Stomach (tissue), 9 donors: ENCODE data around the gene RHBDF1. TPM values are rescaled to one million over a fixed set of nuclear protein-coding genes. Genes with fewer than 3 reads are reported as not detected.
A peak's percentile ranks its signal among the peaks of the same experiment; 100 is the strongest.
"Not testable (repeated sequence)": the region's sequence is repeated elsewhere in the genome, so short reads cannot be mapped to it uniquely, and the experiment has no call there.

Source experiments
- DNase-seq, 2 donors: peaks; one replicate each; pipeline versions ENCODE4 v3.0.0 to v3.0.0-alpha.2; 2013 to 2019
- H3K27ac ChIP-seq, 5 donors: fragments of 200-600 bp in 4 of 5; sonication (generic) in 4 of 5; one replicate each; pipeline ENCODE4 v1.5.1; 2013 to 2019; ENCODE audit warnings: mild to moderate bottlenecking in 1 of 5, moderate library complexity in 1 of 5
- H3K27me3 ChIP-seq, 3 donors: fragments of 200-600 bp; sonication (generic); one replicate each; pipeline ENCODE4 v1.5.1; 2017 to 2019; ENCODE audit warnings: mixed run types in 1 of 3
- H3K36me3 ChIP-seq, 4 donors: fragments of 200-600 bp; sonication (generic); 1 replicate in 3 of 4; 2 replicates in 1 of 4; pipeline ENCODE4 v1.5.1; 2016 to 2019
- H3K4me1 ChIP-seq, 4 donors: fragments of 200-600 bp; sonication (generic); one replicate each; pipeline ENCODE4 v1.5.1; 2016 to 2019
- H3K4me3 ChIP-seq, 4 donors: fragments of 200-600 bp; sonication (generic) in 3 of 4; one replicate each; pipeline ENCODE4 v1.5.1; 2016 to 2019; ENCODE audit warnings: mild to moderate bottlenecking in 1 of 4
- H3K9me3 ChIP-seq, 4 donors: fragments of 200-600 bp; sonication (generic); one replicate each; pipeline ENCODE4 v1.5.1; 2016 to 2019
- CTCF ChIP-seq, 7 experiments: fragments of 450-650 bp in 4 of 7; fragments of 200-600 bp in 3 of 7; sonication (generic) in 3 of 7; IDR thresholded peaks; one replicate each; pipeline ENCODE4 v1.5.1; 2016 to 2019; ENCODE audit warnings: antibody characterized with exemption in 7 of 7, control low read depth in 2 of 7, mild to moderate bottlenecking in 1 of 7
- EP300 ChIP-seq: sonication (generic); formaldehyde crosslinking; IDR thresholded peaks from one replicate; pipeline ENCODE4 v1.6.1; 2017; ENCODE audit warnings: antibody characterized with exemption
- POLR2A ChIP-seq, 4 donors: fragments of 450-650 bp; IDR thresholded peaks; one replicate each; pipeline ENCODE4 v1.6.1; 2016; ENCODE audit warnings: antibody characterized with exemption in 4 of 4, control low read depth in 2 of 4, mild to moderate bottlenecking in 1 of 4, moderate library complexity in 1 of 4
- POLR2AphosphoS5 ChIP-seq, 3 donors: sonication (generic); formaldehyde crosslinking; IDR thresholded peaks; one replicate each; pipeline ENCODE4 v1.6.1; 2016; ENCODE audit warnings: antibody characterized with exemption in 3 of 3
- WGBS, 5 donors: extraction: QIAGEN DNeasy Blood & Tissue Kit in 3 of 5; methylation state at CpG; one replicate each; pipeline versions ENCODE4 v1.1.5 to v1.1.7; 2013 to 2018; 5-methylcytosine and 5-hydroxymethylcytosine counted together
- intact Hi-C: fragments of 100-400 bp; cut with DNase I; formaldehyde crosslinking; loops from one replicate; pipeline ENCODE4 v1.15.1; 2023; ENCODE audit warnings: low total_unique reads
- polyA plus RNA-seq, 3 donors: library from polyadenylated mRNA; stranded (reverse); fragments of 200-250 nt; gene quantifications; one replicate each; pipeline ENCODE4 v1.2.3, GENCODE V29; 2013
- total RNA-seq, 5 donors: library from RNA; depleted of rRNA; stranded (reverse); fragments of >200 nt; gene quantifications; one replicate each; pipeline versions ENCODE4 v1.1.0 to v1.2.3, GENCODE V29; 2014 to 2016
- donor health status: healthy with polysubstance abuse.
- donor health status: Bipolar disorder and iron deficiency.
- donor health status: healthy.

RHBDF1 gene
- total and polyA plus RNA-seq, 8 donors: 10.2 to 185 (median 28.9) TPM

DNA sequence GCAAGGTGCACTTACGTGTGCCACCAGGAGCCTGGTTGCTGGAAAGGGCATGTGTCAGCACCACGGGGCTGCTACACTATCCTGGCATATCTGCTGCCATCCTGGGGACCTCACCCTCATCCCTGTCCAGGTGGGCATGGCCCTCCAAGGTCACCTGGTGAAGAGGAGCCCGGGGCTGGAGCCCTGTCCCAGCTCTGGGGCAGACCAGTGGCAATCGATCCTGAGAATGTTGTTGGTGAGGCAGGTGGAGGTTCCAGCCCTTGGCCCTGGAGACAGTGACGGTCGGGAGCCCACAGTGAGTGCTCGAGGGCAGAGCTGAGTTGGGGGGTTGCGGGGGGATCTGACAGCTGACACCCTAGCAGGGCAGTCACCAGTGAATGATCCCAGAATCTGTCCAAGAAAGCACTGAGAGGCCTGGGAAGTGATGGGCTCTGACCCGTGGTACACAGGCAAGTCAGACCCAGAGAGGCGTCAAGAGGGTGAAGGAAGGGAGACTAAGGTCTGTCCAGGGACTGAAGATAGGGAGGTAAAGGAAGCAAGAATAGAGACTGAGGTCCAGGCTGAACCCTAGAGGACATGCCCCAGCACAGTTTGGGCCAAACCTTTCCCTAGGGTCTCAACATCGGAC is 36.6 kb downstream of the RHBDF1 start:
- no peaks in the 10 kb centered on the region for H3K27me3 ChIP-seq
- peaks cover 0 to 23% (median 14%) of the 10 kb centered on the region in 4 donors for H3K4me1 ChIP-seq
- no peaks in the 10 kb centered on the region for H3K9me3 ChIP-seq
- H3K27ac ChIP-seq: peak overlapping the region in 1 of 5 donors; percentile 27
- DNase-seq: no peak
- intact Hi-C loops: no loop called here
- no peaks in the 10 kb centered on the region for H3K36me3 ChIP-seq
- 81 to 94% (median 90%) methylated on average over 10 to 11 of the region's 11 CpGs for WGBS, 5 donors
- no peak overlapping the region for H3K4me3 ChIP-seq
- TF ChIP-seq CTCF (IDR thresholded peaks at IDR 0.05) (no peak), POLR2AphosphoS5 (IDR thresholded peaks at IDR 0.05) (no peak)

GRCh38 chr16:35011-35677 is 37.3 kb downstream of the RHBDF1 start:
- 72 to 88% (median 83%) methylated on average over 9 to 17 of the region's 17 CpGs for WGBS, 5 donors
- TF ChIP-seq CTCF (IDR thresholded peaks at IDR 0.05) (no peak), EP300 (no peak), POLR2A (IDR thresholded peaks at IDR 0.05) (no peak), POLR2AphosphoS5 (IDR thresholded peaks at IDR 0.05) (no peak)
- H3K27ac ChIP-seq: peak overlapping the region in 2 of 5 donors; percentile 26 to 27
- H3K9me3 ChIP-seq: no peaks in the 10 kb centered on the region
- no peaks in the 10 kb centered on the region for H3K36me3 ChIP-seq
- DNase-seq: no peak
- peaks cover 0 to 23% (median 14%) of the 10 kb centered on the region in 4 donors for H3K4me1 ChIP-seq
- H3K4me3 ChIP-seq: no peak overlapping the region
- intact Hi-C loops: no loop called here
- H3K27me3 ChIP-seq: no peaks in the 10 kb centered on the region

DNA sequence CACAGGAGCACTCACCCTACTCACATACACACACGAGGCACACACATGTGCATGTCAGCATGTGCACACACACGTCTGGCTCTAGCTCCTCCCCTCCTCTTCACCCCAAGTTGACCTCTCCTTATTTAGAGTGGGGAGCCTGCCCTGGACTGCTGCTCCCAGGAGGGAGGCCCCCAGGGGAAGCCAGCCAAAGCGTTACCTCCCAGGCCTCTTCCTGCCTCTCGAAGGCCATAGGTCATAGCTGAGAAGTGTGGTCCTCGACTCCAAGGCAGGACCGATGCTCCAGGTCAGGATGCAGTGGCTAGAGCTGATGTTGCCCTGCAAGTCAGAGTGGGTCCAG is 37.8 kb downstream of the RHBDF1 start:
- 45 to 61% (median 54%) methylated on average over 6 of the region's 6 CpGs for WGBS, 5 donors
- Histone ChIP-seq H3K9me3 (no peaks in the 10 kb centered on the region), H3K4me3 (no peak overlapping the region), H3K27ac (no peak overlapping the region), H3K36me3 (no peaks in the 10 kb centered on the region), H3K4me1 (peaks cover 0 to 23% (median 14%) of the 10 kb centered on the region in 4 donors), H3K27me3 (no peaks in the 10 kb centered on the region)
- TF ChIP-seq CTCF (IDR thresholded peaks at IDR 0.05): no peak
- intact Hi-C loops: no loop called here
- no peak for DNase-seq

GRCh38 chr16:33877-34647 is 38.4 kb downstream of the RHBDF1 start:
- no peak overlapping the region for H3K27ac ChIP-seq
- intact Hi-C loops: no loop called here
- no peak for DNase-seq
- TF ChIP-seq EP300 (no peak), POLR2A (IDR thresholded peaks at IDR 0.05) (no peak), CTCF (IDR thresholded peaks at IDR 0.05) (no peak), POLR2AphosphoS5 (IDR thresholded peaks at IDR 0.05) (no peak)
- H3K36me3 ChIP-seq: no peaks in the 10 kb centered on the region
- H3K4me1 ChIP-seq: peaks cover 0 to 18% (median 10%) of the 10 kb centered on the region in 4 donors
- no peaks in the 10 kb centered on the region for H3K27me3 ChIP-seq
- WGBS, 5 donors: 78 to 92% (median 85%) methylated on average over 21 of the region's 21 CpGs
- no peaks in the 10 kb centered on the region for H3K9me3 ChIP-seq
- no peak overlapping the region for H3K4me3 ChIP-seq

DNA sequence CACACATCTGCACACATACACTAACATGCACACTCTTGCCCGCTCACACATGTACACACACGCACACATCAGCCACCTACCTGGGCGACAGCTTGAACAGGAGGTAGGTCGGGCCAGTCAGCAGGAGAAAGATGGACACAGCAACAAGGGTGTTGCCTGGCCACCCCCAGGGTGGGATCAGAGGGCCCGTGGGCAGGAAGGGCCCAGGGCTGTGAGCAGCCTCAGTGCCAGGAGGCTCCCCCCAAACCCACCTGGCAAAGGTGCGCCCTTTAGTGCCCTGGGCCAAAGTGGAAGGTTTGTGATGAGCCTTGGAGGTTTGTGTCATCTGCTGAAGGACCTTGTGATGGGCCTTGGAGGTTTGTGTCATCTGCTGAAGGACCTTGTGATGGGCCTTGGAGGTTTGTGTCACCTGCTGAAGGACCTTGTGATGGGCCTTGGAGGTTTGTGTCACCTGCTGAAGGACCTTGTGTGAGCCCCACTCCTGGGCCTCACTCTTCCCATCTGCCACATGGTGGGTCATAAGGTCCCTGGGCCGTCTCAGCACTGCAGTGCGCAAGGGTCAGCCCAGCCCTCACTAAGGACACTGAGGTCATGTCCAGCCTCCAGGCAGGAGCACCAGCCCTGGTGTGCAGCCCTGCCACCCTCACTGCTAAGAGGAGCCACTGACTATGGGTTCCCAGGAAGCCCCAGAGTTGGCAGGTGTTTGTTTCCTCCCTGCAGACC is 39.1 kb downstream of the RHBDF1 start:
- H3K27ac ChIP-seq, intact Hi-C loops, H3K36me3 ChIP-seq, H3K9me3 ChIP-seq, H3K4me3 ChIP-seq, H3K27me3 ChIP-seq, DNase-seq: not testable (repeated sequence)
- 80 to 100% (median 86%) methylated on average over 3 to 4 of the region's 8 CpGs for WGBS, 5 donors
- H3K4me1 ChIP-seq: peaks cover 0 to 10% (median 2%) of the 10 kb centered on the region in 4 donors

- H3K27ac ChIP-seq, H3K9me3 ChIP-seq, H3K4me1 ChIP-seq, H3K36me3 ChIP-seq, intact Hi-C loops, H3K4me3 ChIP-seq, DNase-seq, H3K27me3 ChIP-seq: not testable (repeated sequence)
- WGBS, 5 donors: 60 to 67% (median 65%) methylated on average over 1 to 5 of the region's 7 CpGs; no CpG with 5 or more reads in 1 of the 5 donors
Measured at GRCh38 chr16:30627-31026, 41.8 kb downstream of the RHBDF1 start.
